Fibroblast of villous mesenchyme (primary cell): ENCODE results near the gene CDKN1A. TPM values are rescaled to one million over a fixed set of nuclear protein-coding genes. Genes with fewer than 3 reads are reported as not detected.
"Not testable (repeated sequence)": the region's sequence is repeated elsewhere in the genome, so short reads cannot be mapped to it uniquely, and the experiment has no call there.

Experiments used
- DNase-seq: peaks from one replicate; pipeline ENCODE4 v3.0.0-alpha.2; 2010; ENCODE audit warnings: low read depth
- H3K4me3 ChIP-seq: 2 replicates; pipeline ENCODE4 v1.5.1; 2011; ENCODE audit warnings: low read depth, mild to moderate bottlenecking, low read length
- CTCF ChIP-seq: IDR thresholded peaks from 2 replicates; pipeline ENCODE4 v1.5.1; 2012; ENCODE audit warnings: low read depth, mild to moderate bottlenecking, low read length; ENCODE audit not compliant: insufficient read depth
- total RNA-seq: library from RNA; depleted of rRNA; stranded (reverse); fragments of >200 nt; gene quantifications from 2 replicates; pipeline ENCODE4 v1.2.3, GENCODE V29; 2012

The CDKN1A gene
- total RNA-seq, 1 donor = 522 TPM

- no peak overlapping the region for H3K4me3 ChIP-seq
- TF ChIP-seq CTCF = no peak
- DNase-seq = no peak
Observed at GRCh38 chr6:36719126-36719525, 40.6 kb downstream of the CDKN1A start.

GRCh38 chr6:36720251-36721141 lies 42.0 kb downstream of the CDKN1A start:
- TF ChIP-seq CTCF = no peak
- no peak overlapping the region for H3K4me3 ChIP-seq
- DNase-seq = no peak

- no peak for DNase-seq
- no peak overlapping the region for H3K4me3 ChIP-seq
- TF ChIP-seq CTCF = no peak
Observed at GRCh38 chr6:36721369-36722140, 43.0 kb downstream of the CDKN1A start.

- DNase-seq = no peak
- TF ChIP-seq CTCF = no peak
- H3K4me3 ChIP-seq = no peak overlapping the region
Observed at GRCh38 chr6:36722365-36722764, 43.9 kb downstream of the CDKN1A start.

- DNase-seq = no peak
- no peak overlapping the region for H3K4me3 ChIP-seq
- TF ChIP-seq CTCF = no peak
Observed at GRCh38 chr6:36722879-36723278, 44.4 kb downstream of the CDKN1A start.

GRCh38 chr6:36723992-36724391 lies 45.5 kb downstream of the CDKN1A start:
- not testable (repeated sequence) for DNase-seq, H3K4me3 ChIP-seq
